ENCODE measurements around the gene PCDHA2.
"Not testable (repeated sequence)": the region's sequence is repeated elsewhere in the genome, so short reads cannot be mapped to it uniquely, and the experiment has no call there.

The PCDHA2 gene

GRCh38 chr5:140802781-140803271 is 8.2 kb downstream of the PCDHA2 start:
- no peak for DNase-seq (ENCODE audit: extremely low spot score)
- ChIA-PET POLR2A (no interaction called here), CTCF (no interaction called here)
- TF ChIP-seq, protein P1, sequence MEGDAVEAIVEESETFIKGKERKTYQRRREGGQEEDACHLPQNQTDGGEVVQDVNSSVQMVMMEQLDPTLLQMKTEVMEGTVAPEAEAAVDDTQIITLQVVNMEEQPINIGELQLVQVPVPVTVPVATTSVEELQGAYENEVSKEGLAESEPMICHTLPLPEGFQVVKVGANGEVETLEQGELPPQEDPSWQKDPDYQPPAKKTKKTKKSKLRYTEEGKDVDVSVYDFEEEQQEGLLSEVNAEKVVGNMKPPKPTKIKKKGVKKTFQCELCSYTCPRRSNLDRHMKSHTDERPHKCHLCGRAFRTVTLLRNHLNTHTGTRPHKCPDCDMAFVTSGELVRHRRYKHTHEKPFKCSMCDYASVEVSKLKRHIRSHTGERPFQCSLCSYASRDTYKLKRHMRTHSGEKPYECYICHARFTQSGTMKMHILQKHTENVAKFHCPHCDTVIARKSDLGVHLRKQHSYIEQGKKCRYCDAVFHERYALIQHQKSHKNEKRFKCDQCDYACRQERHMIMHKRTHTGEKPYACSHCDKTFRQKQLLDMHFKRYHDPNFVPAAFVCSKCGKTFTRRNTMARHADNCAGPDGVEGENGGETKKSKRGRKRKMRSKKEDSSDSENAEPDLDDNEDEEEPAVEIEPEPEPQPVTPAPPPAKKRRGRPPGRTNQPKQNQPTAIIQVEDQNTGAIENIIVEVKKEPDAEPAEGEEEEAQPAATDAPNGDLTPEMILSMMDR (IDR thresholded peaks at IDR 0.05; ENCODE audit: control extremely low read depth, extremely low read depth, low read depth, missing control alignments): no peak

DNA sequence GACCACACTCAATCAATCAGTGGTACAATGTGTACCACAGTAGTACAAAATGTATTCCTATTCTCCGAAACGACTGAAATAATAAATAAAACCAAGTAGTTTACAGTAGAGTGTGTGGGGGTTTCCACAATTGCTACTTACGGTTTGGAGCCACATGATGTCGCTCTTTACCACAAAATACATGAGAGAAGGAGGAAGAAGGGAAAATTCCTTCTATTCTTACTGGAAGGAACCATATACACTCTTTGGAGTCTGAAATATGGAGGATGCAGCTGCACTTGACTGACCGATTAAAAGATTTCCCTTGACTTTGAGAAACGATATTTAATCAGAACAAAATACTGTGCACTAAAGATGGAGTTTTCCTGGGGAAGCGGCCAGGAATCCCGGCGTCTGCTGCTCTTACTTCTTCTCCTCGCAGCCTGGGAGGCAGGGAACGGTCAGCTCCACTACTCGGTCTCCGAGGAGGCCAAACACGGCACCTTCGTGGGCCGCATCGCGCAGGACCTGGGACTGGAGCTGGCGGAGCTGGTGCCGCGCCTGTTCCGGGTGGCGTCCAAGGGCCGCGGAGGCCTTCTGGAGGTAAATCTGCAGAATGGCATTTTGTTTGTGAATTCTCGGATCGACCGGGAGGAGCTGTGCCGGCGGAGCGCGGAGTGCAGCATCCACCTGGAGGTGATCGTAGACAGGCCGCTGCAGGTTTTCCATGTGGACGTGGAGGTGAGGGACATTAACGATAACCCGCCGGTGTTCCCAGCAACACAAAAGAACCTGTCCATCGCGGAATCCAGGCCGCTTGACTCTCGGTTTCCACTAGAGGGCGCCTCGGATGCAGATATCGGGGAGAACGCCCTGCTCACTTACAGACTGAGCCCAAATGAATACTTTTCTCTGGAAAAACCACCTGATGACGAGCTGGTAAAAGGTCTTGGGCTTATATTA is 12.5 kb downstream of the PCDHA2 start, which contains the start of gene PCDHA4:
TSS of gene PCDHA4 (plus strand) at position 235 of the 942 bp plus-strand sequence.
- TF ChIP-seq, protein P1 (IDR thresholded peaks at IDR 0.05; ENCODE audit: control extremely low read depth, extremely low read depth, low read depth, missing control alignments): peak; percentile 13
- no peak for DNase-seq (ENCODE audit: extremely low spot score)
- POLR2A ChIA-PET: no interaction called here
- CTCF ChIA-PET: interaction anchor here (1.0 to 1.3 kb wide), 3 partner anchors 9 to 21 kb away, joined by 3 to 4 read pairs (median 3); partner anchors contain the start of gene PCDHA1

DNA sequence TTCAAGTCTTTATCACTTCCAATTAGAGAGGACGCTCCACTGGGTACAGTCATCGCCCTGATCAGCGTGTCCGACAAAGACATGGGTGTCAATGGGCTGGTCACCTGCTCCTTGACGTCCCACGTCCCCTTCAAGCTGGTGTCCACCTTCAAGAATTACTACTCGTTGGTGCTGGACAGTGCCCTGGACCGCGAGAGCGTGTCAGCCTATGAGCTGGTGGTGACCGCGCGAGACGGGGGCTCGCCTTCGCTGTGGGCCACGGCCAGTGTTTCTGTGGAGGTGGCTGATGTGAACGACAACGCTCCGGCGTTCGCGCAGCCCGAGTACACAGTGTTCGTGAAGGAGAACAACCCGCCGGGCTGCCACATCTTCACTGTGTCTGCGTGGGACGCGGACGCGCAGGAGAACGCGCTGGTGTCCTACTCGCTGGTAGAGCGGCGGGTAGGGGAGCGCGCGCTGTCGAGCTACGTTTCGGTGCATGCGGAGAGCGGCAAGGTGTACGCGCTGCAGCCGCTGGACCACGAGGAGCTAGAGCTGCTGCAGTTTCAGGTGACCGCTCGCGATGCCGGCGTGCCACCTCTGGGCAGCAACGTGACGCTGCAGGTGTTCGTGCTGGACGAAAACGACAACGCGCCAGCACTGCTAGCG is 13.7 kb downstream of the PCDHA2 start:
- CTCF ChIA-PET: interaction anchor here (1.0 to 1.1 kb wide), 2 partner anchors 9 to 22 kb away, joined by 3 to 4 read pairs; partner anchors contain the start of gene PCDHA1
- DNase-seq (ENCODE audit: extremely low spot score); POLR2A ChIA-PET: not testable (repeated sequence)

- TF ChIP-seq, protein P1 (IDR thresholded peaks at IDR 0.05; ENCODE audit: control extremely low read depth, extremely low read depth, low read depth, missing control alignments): no peak
- DNase-seq (ENCODE audit: extremely low spot score): no peak
- ChIA-PET POLR2A (no interaction called here), CTCF (no interaction called here)
These were observed 14.2 kb downstream of the PCDHA2 start for GRCh38 chr5:140808889-140809291.

DNA sequence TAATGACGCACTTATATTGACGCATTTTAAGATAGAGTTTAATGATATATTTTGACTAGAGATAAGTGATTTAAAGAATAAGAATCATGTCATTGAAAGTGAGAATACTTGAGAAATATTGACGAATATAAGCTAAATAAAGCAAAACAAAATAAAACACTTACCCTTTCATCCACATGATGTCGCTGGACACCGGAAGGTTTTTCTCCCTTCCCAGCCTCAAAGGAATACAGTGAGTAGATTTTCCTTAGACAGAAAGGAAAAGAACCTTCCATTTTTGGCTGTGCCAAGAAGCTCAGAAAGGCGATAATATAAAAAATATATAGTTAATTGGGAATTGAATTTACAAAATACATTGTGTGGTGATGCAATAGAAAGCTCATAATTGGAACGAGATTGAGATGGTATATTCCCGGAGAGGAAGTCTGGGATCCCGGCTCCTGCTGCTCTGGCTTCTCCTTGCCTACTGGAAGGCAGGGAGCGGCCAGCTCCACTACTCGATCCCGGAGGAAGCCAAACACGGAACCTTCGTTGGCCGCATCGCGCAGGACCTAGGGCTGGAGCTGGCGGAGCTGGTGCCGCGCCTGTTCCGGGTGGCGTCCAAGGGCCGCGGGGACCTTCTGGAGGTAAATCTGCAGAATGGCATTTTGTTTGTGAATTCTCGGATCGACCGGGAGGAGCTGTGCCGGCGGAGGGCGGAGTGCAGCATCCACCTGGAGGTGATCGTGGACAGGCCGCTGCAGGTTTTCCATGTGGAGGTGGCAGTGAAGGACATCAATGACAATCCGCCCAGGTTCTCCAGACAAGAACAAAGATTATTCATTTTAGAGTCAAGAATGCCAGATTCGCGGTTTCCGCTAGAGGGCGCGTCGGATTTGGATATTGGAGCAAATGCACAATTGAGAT is 27.0 kb downstream of the PCDHA2 start, which contains the start of gene PCDHA5:
TSS of gene PCDHA5 (plus strand) at position 239 of the 906 bp plus-strand sequence.
- TF ChIP-seq, protein P1 (IDR thresholded peaks at IDR 0.05; ENCODE audit: control extremely low read depth, extremely low read depth, low read depth, missing control alignments): no peak
- DNase-seq (ENCODE audit: extremely low spot score): no peak
- ChIA-PET CTCF (no interaction called here), POLR2A (no interaction called here)

DNA sequence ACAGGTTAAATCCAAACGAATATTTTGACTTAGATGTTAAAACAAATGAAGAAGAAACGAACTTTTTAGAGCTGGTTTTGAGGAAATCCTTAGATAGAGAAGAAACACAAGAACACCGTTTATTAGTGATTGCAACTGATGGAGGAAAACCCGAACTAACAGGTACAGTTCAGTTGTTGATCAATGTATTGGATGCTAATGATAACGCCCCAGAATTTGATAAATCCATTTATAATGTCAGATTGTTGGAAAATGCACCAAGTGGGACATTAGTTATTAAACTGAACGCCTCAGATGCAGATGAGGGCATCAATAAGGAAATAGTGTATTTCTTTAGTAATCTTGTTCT is 27.6 kb downstream of the PCDHA2 start:
- CTCF ChIA-PET: no interaction called here
- TF ChIP-seq, protein P1 (IDR thresholded peaks at IDR 0.05; ENCODE audit: control extremely low read depth, extremely low read depth, low read depth, missing control alignments): no peak
- POLR2A ChIA-PET: no interaction called here
- no peak for DNase-seq (ENCODE audit: extremely low spot score)

DNA sequence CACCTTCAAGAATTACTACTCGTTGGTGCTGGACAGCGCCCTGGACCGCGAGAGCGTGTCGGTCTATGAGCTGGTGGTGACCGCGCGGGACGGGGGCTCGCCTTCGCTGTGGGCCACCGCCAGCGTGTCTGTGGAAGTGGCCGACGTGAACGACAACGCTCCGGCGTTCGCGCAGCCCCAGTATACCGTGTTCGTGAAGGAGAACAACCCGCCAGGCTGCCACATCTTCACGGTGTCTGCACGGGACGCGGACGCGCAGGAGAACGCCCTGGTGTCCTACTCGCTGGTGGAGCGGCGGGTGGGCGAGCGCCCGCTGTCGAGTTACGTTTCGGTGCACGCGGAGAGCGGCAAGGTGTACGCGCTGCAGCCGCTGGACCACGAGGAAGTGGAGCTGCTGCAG is 28.3 kb downstream of the PCDHA2 start:
- POLR2A ChIA-PET; CTCF ChIA-PET; DNase-seq (ENCODE audit: extremely low spot score): not testable (repeated sequence)

Measured in GM10248 (cell line).